ENCODE results near the gene NRXN3. TPM values are rescaled to one million over a fixed set of nuclear protein-coding genes. Genes with fewer than 3 reads are reported as not detected.

Gene NRXN3
- total RNA-seq, 1 experiment from 2014 or later = not detected

DNA sequence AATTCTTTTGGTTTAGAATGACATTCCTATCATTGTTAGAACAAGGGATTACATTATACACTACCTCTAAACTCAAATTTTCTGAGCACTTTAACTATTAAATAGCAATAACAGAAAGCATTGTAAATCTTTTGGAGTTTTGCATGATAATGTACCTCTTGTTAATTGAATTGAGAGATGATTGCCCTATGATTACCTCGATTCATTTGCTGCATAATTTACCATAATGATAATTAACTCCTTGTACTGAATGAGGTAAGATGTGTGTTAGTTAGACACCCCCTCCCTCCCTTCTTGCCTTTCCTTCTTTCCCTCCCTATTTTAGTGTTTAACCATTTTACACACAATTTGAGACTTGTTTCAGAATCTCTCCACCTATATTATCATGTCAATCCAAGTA, 1572.0 kb downstream of the NRXN3 start:
- Histone ChIP-seq H3K4me1 (ENCODE audit: control insufficient read depth in 1 of 2, insufficient read depth in 2 of 2, low read length in 2 of 2) (no peaks in the 10 kb centered on the region), H3K79me2 (ENCODE audit: insufficient read depth, low read length) (no peaks in the 10 kb centered on the region), H4K20me1 (ENCODE audit: insufficient read depth) (no peaks in the 10 kb centered on the region), H3K9me2 (ENCODE audit: insufficient read depth) (no peaks in the 10 kb centered on the region), H3K27me3 (ENCODE audit: insufficient read depth, low read length) (no peaks in the 10 kb centered on the region), H3K36me3 (ENCODE audit: control insufficient read depth in 1 of 2, insufficient read depth in 2 of 2, low read length in 2 of 2) (no peaks in the 10 kb centered on the region), H3K4me2 (ENCODE audit: low read length) (no peak overlapping the region), H2AFZ (ENCODE audit: low read depth, low read length, poor library complexity, severe bottlenecking) (no peak overlapping the region), H3K9ac (ENCODE audit: low read length) (no peak overlapping the region), H3K27ac (ENCODE audit: low read depth, low read length) (no peak overlapping the region), H3K4me3 (replicated peaks in 1 of 2; ENCODE audit: low read depth in 1 of 2, low read length in 2 of 2) (no peak overlapping the region), H3K9me3 (ENCODE audit: control insufficient read depth in 1 of 2, insufficient read depth in 1 of 2, low read depth in 1 of 2, low read length in 2 of 2) (peaks cover 5 to 15% of the 10 kb centered on the region in 2 experiments; a peak in 2 of 4 replicates)
- no peak for DNase-seq (ENCODE audit: low read depth, low spot score)
- POLR2A ChIA-PET = no interaction called here
- CTCF ChIA-PET = no interaction called here
- RAD21 ChIA-PET (ENCODE audit: low non-redundant PET in 1 of 2, low total read pairs in 2 of 2, uncharacterized antibody in 2 of 2, unreplicated experiment in 2 of 2) = no interaction called here
- BruUV-seq (replicated peaks) = no TSS peak
- ATAC-seq = no peak
- intact Hi-C loops (cut with micrococcal nuclease) = no loop called here
- no peak for TF ChIP-seq CBX3 (IDR thresholded peaks at IDR 0.05; ENCODE audit: low read depth)
- no peak for TF ChIP-seq ZNF274 (IDR thresholded peaks at IDR 0.05; ENCODE audit: low read depth, low read length)
- no peak for TF ChIP-seq POLR2A (IDR thresholded peaks at IDR 0.05; ENCODE audit: borderline replicate concordance, extremely low read depth, insufficient read depth, insufficient read length)
- TF ChIP-seq TCF7L2 (IDR thresholded peaks at IDR 0.05; ENCODE audit: borderline replicate concordance, extremely low read depth, insufficient read depth, insufficient read length) = no peak
- TF ChIP-seq EZH2phosphoT487 (IDR thresholded peaks at IDR 0.05; ENCODE audit: borderline replicate concordance) = no peak
- TF ChIP-seq SIN3A (IDR thresholded peaks at IDR 0.05; ENCODE audit: low read depth) = no peak
- TF ChIP-seq JUND (IDR thresholded peaks at IDR 0.05) = no peak
- no peak for TF ChIP-seq CEBPB (IDR thresholded peaks at IDR 0.05; ENCODE audit: low read depth)
- TF ChIP-seq FOSL1 (IDR thresholded peaks at IDR 0.05; ENCODE audit: low read depth) = no peak
- TF ChIP-seq, protein P1, sequence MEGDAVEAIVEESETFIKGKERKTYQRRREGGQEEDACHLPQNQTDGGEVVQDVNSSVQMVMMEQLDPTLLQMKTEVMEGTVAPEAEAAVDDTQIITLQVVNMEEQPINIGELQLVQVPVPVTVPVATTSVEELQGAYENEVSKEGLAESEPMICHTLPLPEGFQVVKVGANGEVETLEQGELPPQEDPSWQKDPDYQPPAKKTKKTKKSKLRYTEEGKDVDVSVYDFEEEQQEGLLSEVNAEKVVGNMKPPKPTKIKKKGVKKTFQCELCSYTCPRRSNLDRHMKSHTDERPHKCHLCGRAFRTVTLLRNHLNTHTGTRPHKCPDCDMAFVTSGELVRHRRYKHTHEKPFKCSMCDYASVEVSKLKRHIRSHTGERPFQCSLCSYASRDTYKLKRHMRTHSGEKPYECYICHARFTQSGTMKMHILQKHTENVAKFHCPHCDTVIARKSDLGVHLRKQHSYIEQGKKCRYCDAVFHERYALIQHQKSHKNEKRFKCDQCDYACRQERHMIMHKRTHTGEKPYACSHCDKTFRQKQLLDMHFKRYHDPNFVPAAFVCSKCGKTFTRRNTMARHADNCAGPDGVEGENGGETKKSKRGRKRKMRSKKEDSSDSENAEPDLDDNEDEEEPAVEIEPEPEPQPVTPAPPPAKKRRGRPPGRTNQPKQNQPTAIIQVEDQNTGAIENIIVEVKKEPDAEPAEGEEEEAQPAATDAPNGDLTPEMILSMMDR (IDR thresholded peaks at IDR 0.05 in 2 of 3, conservative IDR thresholded peaks at IDR 0.05 in 1 of 3; ENCODE audit: borderline replicate concordance in 1 of 3, insufficient read depth in 1 of 3, low read depth in 2 of 3, low read length in 2 of 3) = no peak

DNA sequence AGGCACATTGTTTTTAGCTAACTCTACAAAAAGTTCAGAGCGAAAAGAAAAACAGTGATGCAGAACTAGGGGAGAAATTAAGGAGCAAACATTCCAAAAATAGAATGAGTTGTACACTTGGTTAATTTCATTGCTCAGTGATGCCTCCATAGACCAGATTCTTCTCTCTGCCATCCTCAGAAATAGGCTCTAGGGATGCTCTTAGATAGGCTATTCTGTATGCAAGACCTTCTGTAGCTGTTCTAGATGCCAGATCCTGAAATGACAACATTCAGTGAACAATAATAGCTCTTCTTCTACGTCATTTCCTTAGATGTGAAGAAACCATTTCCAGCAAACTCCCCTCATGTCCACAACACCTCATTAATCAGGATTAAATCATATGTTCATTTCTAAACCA, 1574.9 kb downstream of the NRXN3 start:
- Histone ChIP-seq H3K79me2 (ENCODE audit: insufficient read depth, low read length) (no peaks in the 10 kb centered on the region), H2AFZ (ENCODE audit: low read depth, low read length, poor library complexity, severe bottlenecking) (no peak overlapping the region), H3K4me2 (ENCODE audit: low read length) (no peak overlapping the region), H4K20me1 (ENCODE audit: insufficient read depth) (no peaks in the 10 kb centered on the region), H3K27me3 (ENCODE audit: insufficient read depth, low read length) (no peaks in the 10 kb centered on the region), H3K4me3 (replicated peaks in 1 of 2; ENCODE audit: low read depth in 1 of 2, low read length in 2 of 2) (no peak overlapping the region), H3K9ac (ENCODE audit: low read length) (no peak overlapping the region), H3K9me3 (ENCODE audit: control insufficient read depth in 1 of 2, insufficient read depth in 1 of 2, low read depth in 1 of 2, low read length in 2 of 2) (peaks cover 5 to 20% of the 10 kb centered on the region in 2 experiments; a peak in 2 of 4 replicates), H3K27ac (ENCODE audit: low read depth, low read length) (no peak overlapping the region), H3K36me3 (ENCODE audit: control insufficient read depth in 1 of 2, insufficient read depth in 2 of 2, low read length in 2 of 2) (no peaks in the 10 kb centered on the region), H3K9me2 (ENCODE audit: insufficient read depth) (no peaks in the 10 kb centered on the region), H3K4me1 (ENCODE audit: control insufficient read depth in 1 of 2, insufficient read depth in 2 of 2, low read length in 2 of 2) (no peaks in the 10 kb centered on the region)
- intact Hi-C loops (cut with micrococcal nuclease) = no loop called here
- POLR2A ChIA-PET = no interaction called here
- ATAC-seq (no peak), DNase-seq (ENCODE audit: low read depth, low spot score) (no peak)
- RAD21 ChIA-PET (ENCODE audit: low non-redundant PET in 1 of 2, low total read pairs in 2 of 2, uncharacterized antibody in 2 of 2, unreplicated experiment in 2 of 2) = no interaction called here
- CTCF ChIA-PET = no interaction called here
- BruUV-seq (replicated peaks) = no TSS peak
- no peak for TF ChIP-seq EZH2phosphoT487 (IDR thresholded peaks at IDR 0.05; ENCODE audit: borderline replicate concordance)
- no peak for TF ChIP-seq YY1 (IDR thresholded peaks at IDR 0.05; ENCODE audit: extremely low read depth, insufficient replicate concordance, low read depth, low read length)
- no peak for TF ChIP-seq JUND (IDR thresholded peaks at IDR 0.05)
- no peak for TF ChIP-seq ZNF274 (IDR thresholded peaks at IDR 0.05; ENCODE audit: low read depth, low read length)
- TF ChIP-seq, protein P2, sequence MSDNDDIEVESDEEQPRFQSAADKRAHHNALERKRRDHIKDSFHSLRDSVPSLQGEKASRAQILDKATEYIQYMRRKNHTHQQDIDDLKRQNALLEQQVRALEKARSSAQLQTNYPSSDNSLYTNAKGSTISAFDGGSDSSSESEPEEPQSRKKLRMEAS (IDR thresholded peaks at IDR 0.05) = no peak
- TF ChIP-seq, protein P3, sequence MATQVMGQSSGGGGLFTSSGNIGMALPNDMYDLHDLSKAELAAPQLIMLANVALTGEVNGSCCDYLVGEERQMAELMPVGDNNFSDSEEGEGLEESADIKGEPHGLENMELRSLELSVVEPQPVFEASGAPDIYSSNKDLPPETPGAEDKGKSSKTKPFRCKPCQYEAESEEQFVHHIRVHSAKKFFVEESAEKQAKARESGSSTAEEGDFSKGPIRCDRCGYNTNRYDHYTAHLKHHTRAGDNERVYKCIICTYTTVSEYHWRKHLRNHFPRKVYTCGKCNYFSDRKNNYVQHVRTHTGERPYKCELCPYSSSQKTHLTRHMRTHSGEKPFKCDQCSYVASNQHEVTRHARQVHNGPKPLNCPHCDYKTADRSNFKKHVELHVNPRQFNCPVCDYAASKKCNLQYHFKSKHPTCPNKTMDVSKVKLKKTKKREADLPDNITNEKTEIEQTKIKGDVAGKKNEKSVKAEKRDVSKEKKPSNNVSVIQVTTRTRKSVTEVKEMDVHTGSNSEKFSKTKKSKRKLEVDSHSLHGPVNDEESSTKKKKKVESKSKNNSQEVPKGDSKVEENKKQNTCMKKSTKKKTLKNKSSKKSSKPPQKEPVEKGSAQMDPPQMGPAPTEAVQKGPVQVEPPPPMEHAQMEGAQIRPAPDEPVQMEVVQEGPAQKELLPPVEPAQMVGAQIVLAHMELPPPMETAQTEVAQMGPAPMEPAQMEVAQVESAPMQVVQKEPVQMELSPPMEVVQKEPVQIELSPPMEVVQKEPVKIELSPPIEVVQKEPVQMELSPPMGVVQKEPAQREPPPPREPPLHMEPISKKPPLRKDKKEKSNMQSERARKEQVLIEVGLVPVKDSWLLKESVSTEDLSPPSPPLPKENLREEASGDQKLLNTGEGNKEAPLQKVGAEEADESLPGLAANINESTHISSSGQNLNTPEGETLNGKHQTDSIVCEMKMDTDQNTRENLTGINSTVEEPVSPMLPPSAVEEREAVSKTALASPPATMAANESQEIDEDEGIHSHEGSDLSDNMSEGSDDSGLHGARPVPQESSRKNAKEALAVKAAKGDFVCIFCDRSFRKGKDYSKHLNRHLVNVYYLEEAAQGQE (IDR thresholded peaks at IDR 0.05; ENCODE audit: low read depth) = no peak
- TF ChIP-seq EGR1 (IDR thresholded peaks at IDR 0.05; ENCODE audit: low read depth) = no peak
- no peak for TF ChIP-seq POLR2A (IDR thresholded peaks at IDR 0.05; ENCODE audit: borderline replicate concordance, extremely low read depth, insufficient read depth, insufficient read length)
- TF ChIP-seq SP1 (IDR thresholded peaks at IDR 0.05; ENCODE audit: low read depth) = no peak
- TF ChIP-seq CEBPB (IDR thresholded peaks at IDR 0.05; ENCODE audit: low read depth) = no peak

Measured in HCT116 (cell line).